AG10803 (cell line): ENCODE measurements around the gene BCAS3.

Experiments
- DNase-seq: peaks from one replicate; pipeline ENCODE4 v3.0.0; 2010; ENCODE audit warnings: low read depth
- H3K4me3 ChIP-seq: 2 replicates; pipeline ENCODE4 v1.5.1; 2011; ENCODE audit warnings: mild to moderate bottlenecking, low read length, control low read depth
- TF ChIP-seq, protein P1 (sequence below): conservative IDR thresholded peaks from 2 replicates; pipeline ENCODE4 v1.5.1; 2011; ENCODE audit warnings: mild to moderate bottlenecking, low read length, control low read depth, inconsistent platforms

Gene BCAS3

DNA sequence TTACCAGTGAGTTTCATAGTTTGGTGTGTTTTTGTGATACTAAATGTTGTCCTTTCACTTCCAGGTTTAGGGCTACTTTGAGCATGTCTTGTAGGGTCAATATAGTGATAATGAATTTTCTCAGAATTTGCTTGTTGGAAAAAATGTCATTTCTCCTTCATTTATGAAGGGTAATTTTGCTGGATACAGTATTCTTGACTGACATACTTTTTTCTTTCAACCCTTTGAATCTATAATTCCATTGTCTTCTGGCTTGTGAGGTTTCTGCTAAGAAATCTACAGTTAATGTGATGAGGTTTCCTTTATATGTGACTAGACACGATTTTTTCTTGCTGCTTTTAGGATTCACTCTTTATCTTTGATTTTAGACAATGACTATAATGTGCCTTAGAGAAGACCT lies 219.3 kb downstream of the BCAS3 start:
- TF ChIP-seq, protein P1, sequence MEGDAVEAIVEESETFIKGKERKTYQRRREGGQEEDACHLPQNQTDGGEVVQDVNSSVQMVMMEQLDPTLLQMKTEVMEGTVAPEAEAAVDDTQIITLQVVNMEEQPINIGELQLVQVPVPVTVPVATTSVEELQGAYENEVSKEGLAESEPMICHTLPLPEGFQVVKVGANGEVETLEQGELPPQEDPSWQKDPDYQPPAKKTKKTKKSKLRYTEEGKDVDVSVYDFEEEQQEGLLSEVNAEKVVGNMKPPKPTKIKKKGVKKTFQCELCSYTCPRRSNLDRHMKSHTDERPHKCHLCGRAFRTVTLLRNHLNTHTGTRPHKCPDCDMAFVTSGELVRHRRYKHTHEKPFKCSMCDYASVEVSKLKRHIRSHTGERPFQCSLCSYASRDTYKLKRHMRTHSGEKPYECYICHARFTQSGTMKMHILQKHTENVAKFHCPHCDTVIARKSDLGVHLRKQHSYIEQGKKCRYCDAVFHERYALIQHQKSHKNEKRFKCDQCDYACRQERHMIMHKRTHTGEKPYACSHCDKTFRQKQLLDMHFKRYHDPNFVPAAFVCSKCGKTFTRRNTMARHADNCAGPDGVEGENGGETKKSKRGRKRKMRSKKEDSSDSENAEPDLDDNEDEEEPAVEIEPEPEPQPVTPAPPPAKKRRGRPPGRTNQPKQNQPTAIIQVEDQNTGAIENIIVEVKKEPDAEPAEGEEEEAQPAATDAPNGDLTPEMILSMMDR: no peak
- H3K4me3 ChIP-seq: no peak overlapping the region
- DNase-seq: no peak

DNA sequence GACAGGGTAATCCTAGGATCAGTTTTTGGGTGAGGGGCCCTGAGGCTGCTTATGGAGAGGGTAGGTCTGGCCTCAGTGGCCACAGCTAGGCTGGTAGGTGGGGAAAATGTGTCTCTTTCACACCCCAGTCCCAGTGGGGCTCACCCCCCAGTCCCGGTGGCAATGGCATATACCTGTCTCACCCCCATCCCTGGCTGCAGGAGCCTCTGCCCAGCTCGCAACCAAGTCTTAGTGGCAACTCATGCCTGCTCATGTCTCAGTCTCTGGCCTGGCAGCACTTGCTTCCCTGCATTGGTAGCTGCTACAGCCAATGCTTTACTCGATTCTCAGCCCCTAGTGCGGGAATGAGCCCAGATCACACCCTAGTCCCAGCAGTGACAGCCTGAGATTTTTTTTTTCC lies 221.5 kb downstream of the BCAS3 start:
- TF ChIP-seq, protein P1: no peak
- no peak overlapping the region for H3K4me3 ChIP-seq
- DNase-seq: no peak

DNA sequence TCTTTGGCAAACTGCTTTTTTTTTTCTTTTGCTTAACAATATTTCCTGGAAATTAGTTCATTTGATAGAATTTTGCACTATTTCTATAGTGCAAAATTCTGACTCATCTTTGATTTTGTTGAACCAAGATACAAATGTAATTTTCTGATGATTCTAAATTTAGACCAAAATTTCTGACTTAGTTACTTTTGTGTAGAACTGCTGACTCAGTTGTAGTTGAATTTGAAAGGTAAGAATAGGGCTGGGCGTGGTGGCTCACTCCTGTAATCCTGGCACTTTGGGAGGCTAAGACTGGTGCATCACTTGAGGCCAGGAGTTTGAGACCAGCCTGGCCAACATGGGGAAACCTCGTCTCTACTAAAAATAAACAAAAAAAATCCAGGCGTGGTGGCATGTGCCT lies 223.0 kb downstream of the BCAS3 start:
- TF ChIP-seq, protein P1: no peak
- no peak for DNase-seq
- H3K4me3 ChIP-seq: no peak overlapping the region

DNA sequence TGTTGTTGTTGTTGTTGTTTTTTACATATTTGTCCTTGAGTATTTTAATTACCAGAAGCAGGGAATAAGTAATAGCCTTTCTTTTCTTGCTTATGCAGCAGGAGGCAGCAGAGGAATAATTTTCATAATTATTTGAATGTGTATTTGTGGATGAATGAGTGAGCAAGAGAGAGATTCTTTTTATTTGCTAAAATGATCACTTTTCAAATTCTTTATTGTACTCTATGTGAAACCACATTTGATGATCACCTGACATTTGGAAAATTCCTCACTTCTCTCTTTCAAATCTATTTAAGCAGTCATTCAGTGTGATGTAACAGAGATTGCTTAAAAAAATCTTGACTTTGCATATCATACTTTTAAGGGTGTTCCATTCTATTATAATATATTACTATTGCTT lies 223.6 kb downstream of the BCAS3 start:
- DNase-seq: no peak
- no peak overlapping the region for H3K4me3 ChIP-seq
- TF ChIP-seq, protein P1: 0 out of 2 replicates have a peak, but pooled peaks have one; percentile 10

DNA sequence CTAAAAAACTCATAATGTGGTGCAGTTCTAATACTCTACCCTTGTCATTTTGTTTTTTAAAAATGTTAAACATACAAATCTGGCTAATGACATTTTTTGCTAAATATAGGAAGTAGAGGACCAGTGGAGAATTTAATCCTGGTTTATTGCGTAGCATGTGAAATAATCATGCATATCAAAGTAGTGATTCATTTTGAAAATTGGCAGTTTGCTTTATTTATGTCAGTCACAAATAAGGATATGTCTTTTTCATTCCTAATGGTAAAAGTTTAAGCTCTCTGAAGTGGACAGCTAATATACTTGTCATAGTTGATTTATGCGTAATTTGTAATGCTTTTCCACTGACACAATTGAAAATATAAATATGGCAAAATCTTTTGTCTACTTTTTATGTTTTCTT lies 224.2 kb downstream of the BCAS3 start:
- TF ChIP-seq, protein P1: no peak
- H3K4me3 ChIP-seq: no peak overlapping the region
- DNase-seq: peak; percentile 49

DNA sequence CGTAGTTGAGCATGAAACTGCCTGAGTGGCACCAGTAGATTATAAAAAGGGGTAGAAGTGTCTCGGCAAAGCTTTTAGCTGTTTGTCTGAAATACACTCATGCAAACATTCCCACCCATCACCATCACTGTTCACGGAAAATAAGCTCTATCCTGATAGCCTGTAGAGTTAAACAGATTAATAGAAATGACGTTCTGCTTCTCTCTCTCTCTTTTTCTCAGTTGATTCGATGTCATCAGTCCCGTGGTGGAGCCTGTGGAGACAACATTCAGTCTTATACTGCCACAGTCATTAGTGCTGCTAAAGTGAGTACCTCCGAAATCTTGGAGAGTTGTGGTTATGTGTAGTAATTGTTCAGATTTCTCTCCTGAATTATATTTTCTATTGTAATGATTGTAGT lies 224.7 kb downstream of the BCAS3 start:
- no peak for DNase-seq
- no peak overlapping the region for H3K4me3 ChIP-seq
- TF ChIP-seq, protein P1: no peak

DNA sequence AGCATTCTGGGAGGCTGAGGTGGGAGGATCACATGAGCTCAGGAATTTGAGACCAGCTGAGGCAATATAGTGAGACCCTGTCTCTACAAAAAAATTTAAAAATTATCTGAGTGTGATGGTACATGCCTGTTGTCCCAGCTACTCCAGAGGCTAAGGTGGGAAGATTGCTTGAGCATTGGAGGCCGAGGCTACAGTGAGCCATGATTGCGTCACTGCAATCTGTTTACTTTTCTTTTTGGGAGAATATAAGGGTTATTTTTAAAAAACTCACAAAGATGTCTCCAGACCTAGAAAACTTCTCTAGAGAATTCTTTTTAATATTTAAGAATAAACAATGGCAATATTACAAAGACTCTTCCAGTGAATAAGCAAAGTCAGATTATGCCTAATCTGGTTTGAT lies 226.9 kb downstream of the BCAS3 start:
- no peak overlapping the region for H3K4me3 ChIP-seq
- DNase-seq: no peak
- TF ChIP-seq, protein P1: no peak
